ENCODE results near the gene CDH7.

The CDH7 gene

GRCh38 chr18:65768120-65768778, 17.4 kb downstream of the CDH7 start:
- DNase-seq (ENCODE audit: low spot score): no peak

GRCh38 chr18:65769652-65770051, 18.8 kb downstream of the CDH7 start:
- no peak for DNase-seq (ENCODE audit: low spot score)

- DNase-seq (ENCODE audit: low spot score): no peak
Observed at GRCh38 chr18:65786474-65786873, 35.7 kb downstream of the CDH7 start.

- DNase-seq (ENCODE audit: low spot score): no peak
Observed at GRCh38 chr18:65788373-65788772, 37.6 kb downstream of the CDH7 start.

GRCh38 chr18:65790604-65791003, 39.8 kb downstream of the CDH7 start:
- DNase-seq (ENCODE audit: low spot score): no peak

GRCh38 chr18:65791719-65792118, 40.9 kb downstream of the CDH7 start:
- DNase-seq (ENCODE audit: low spot score): no peak

GRCh38 chr18:65792456-65793074, 41.8 kb downstream of the CDH7 start:
- no peak for DNase-seq (ENCODE audit: low spot score)

GRCh38 chr18:65808759-65809158, 57.9 kb downstream of the CDH7 start:
- no peak for DNase-seq (ENCODE audit: low spot score)

- DNase-seq (ENCODE audit: low spot score): no peak
Observed at GRCh38 chr18:65811307-65811706, 60.5 kb downstream of the CDH7 start.

GRCh38 chr18:65815506-65815905, 64.7 kb downstream of the CDH7 start:
- no peak for DNase-seq (ENCODE audit: low spot score)

GRCh38 chr18:65817178-65817577, 66.4 kb downstream of the CDH7 start:
- no peak for DNase-seq (ENCODE audit: low spot score)

GRCh38 chr18:65821911-65822310, 71.1 kb downstream of the CDH7 start:
- no peak for DNase-seq (ENCODE audit: low spot score)

GRCh38 chr18:65822826-65823225, 72.0 kb downstream of the CDH7 start:
- no peak for DNase-seq (ENCODE audit: low spot score)

- DNase-seq (ENCODE audit: low spot score): no peak
Observed at GRCh38 chr18:65827444-65827843, 76.6 kb downstream of the CDH7 start.

GRCh38 chr18:65835881-65836280, 85.1 kb downstream of the CDH7 start:
- DNase-seq (ENCODE audit: low spot score): no peak

- no peak for DNase-seq (ENCODE audit: low spot score)
Observed at GRCh38 chr18:65846107-65846506, 95.3 kb downstream of the CDH7 start.

- DNase-seq (ENCODE audit: low spot score): no peak
Observed at GRCh38 chr18:65852273-65852672, 101.5 kb downstream of the CDH7 start.

- no peak for DNase-seq (ENCODE audit: low spot score)
Observed at GRCh38 chr18:65859075-65859474, 108.3 kb downstream of the CDH7 start.

- DNase-seq (ENCODE audit: low spot score): no peak
Observed at GRCh38 chr18:65869527-65869926, 118.7 kb downstream of the CDH7 start.

- DNase-seq (ENCODE audit: low spot score): no peak
Observed at GRCh38 chr18:65876310-65876709, 125.5 kb downstream of the CDH7 start.

- no peak for DNase-seq (ENCODE audit: low spot score)
Observed at GRCh38 chr18:65897292-65897691, 146.5 kb downstream of the CDH7 start.

- DNase-seq (ENCODE audit: low spot score): no peak
Observed at GRCh38 chr18:65901522-65901921, 150.7 kb downstream of the CDH7 start.

GRCh38 chr18:65906621-65907034, 155.8 kb downstream of the CDH7 start:
- DNase-seq (ENCODE audit: low spot score): no peak

- DNase-seq (ENCODE audit: low spot score): no peak
Observed at GRCh38 chr18:65907281-65907680, 156.5 kb downstream of the CDH7 start.

All from Ammon's horn (tissue), 1 donor.